T-helper 2 cell treated with Interferon-gamma antibody and Interleukin-4, amounts not matched to agents 100 ng/mL and 5 ng/mL, for 36 hours (primary cell): Measurements from ENCODE around the gene PSG11. TPM values are rescaled to one million over a fixed set of nuclear protein-coding genes. Genes with fewer than 3 reads are reported as not detected.
"Not testable (repeated sequence)": the region's sequence is repeated elsewhere in the genome, so short reads cannot be mapped to it uniquely, and the experiment has no call there.

Experiments used
- intact Hi-C: fragments of 100-400 bp; cut with micrococcal nuclease; formaldehyde crosslinking; loops from one replicate; pipeline ENCODE4 v1.15.1; 2023
- total RNA-seq: library from RNA; stranded (reverse); gene quantifications from 2 replicates; pipeline ENCODE4 v1.2.3, GENCODE V29; 2022

The PSG11 gene
- not detected in 2 replicates for total RNA-seq

- intact Hi-C loops, result not testable (repeated sequence)
Observed at GRCh38 chr19:43026369-43026768, at the start of gene PSG11. Gene PSG11 (minus strand): TSS chr19:43026469. CDS start chr19:43026372, 97 bp downstream.

GRCh38 chr19:43062418-43062817 lies 36.1 kb upstream of the PSG11 start:
- intact Hi-C loops, result not testable (repeated sequence)

GRCh38 chr19:43061326-43061725 lies 35.1 kb upstream of the PSG11 start:
- intact Hi-C loops, result not testable (repeated sequence)

- intact Hi-C loops, result not testable (repeated sequence)
Observed at GRCh38 chr19:43060254-43060653, 34.0 kb upstream of the PSG11 start.

GRCh38 chr19:43059482-43059881 lies 33.2 kb upstream of the PSG11 start:
- intact Hi-C loops, result not testable (repeated sequence)

GRCh38 chr19:43058440-43058839 lies 32.2 kb upstream of the PSG11 start:
- intact Hi-C loops, result not testable (repeated sequence)

GRCh38 chr19:43047966-43048365 lies 21.7 kb upstream of the PSG11 start:
- intact Hi-C loops, result not testable (repeated sequence)

GRCh38 chr19:43046578-43046977 lies 20.3 kb upstream of the PSG11 start:
- intact Hi-C loops, result not testable (repeated sequence)

- intact Hi-C loops, result not testable (repeated sequence)
Observed at GRCh38 chr19:43043492-43044180, 17.4 kb upstream of the PSG11 start.

GRCh38 chr19:43031645-43032044 lies 5.4 kb upstream of the PSG11 start:
- intact Hi-C loops, result not testable (repeated sequence)

GRCh38 chr19:43028866-43029265 lies 2.6 kb upstream of the PSG11 start:
- intact Hi-C loops, result no loop called here

- intact Hi-C loops, result not testable (repeated sequence)
Observed at GRCh38 chr19:43027985-43028384, 1.7 kb upstream of the PSG11 start.

GRCh38 chr19:43027061-43027460 lies 792 bp upstream of the PSG11 start:
- intact Hi-C loops, result not testable (repeated sequence)

GRCh38 chr19:43022098-43022497 lies 4.2 kb downstream of the PSG11 start:
- intact Hi-C loops, result not testable (repeated sequence)

GRCh38 chr19:43021629-43022028 lies 4.6 kb downstream of the PSG11 start:
- intact Hi-C loops, result not testable (repeated sequence)

GRCh38 chr19:43019588-43019987 lies 6.7 kb downstream of the PSG11 start:
- intact Hi-C loops, result not testable (repeated sequence)

- intact Hi-C loops, result not testable (repeated sequence)
Observed at GRCh38 chr19:43005841-43006240, 20.4 kb downstream of the PSG11 start.

GRCh38 chr19:43004846-43005245 lies 21.4 kb downstream of the PSG11 start:
- intact Hi-C loops, result not testable (repeated sequence)

- intact Hi-C loops, result not testable (repeated sequence)
Observed at GRCh38 chr19:43003634-43004033, 22.6 kb downstream of the PSG11 start.

GRCh38 chr19:43002948-43003347 lies 23.3 kb downstream of the PSG11 start:
- intact Hi-C loops, result not testable (repeated sequence)

GRCh38 chr19:42996161-42996560 lies 30.1 kb downstream of the PSG11 start:
- intact Hi-C loops, result not testable (repeated sequence)

GRCh38 chr19:42992029-42992604 lies 34.2 kb downstream of the PSG11 start:
- intact Hi-C loops, result not testable (repeated sequence)

GRCh38 chr19:42989851-42990250 lies 36.4 kb downstream of the PSG11 start:
- intact Hi-C loops, result no loop called here
